WTC11 (cell line): ENCODE data around the gene AURKB. TPM values are rescaled to one million over a fixed set of nuclear protein-coding genes. Genes with fewer than 3 reads are reported as not detected.

ENCODE experiments used
- AR ChIP-seq: fragments of 250-450 bp; sonication (Bioruptor Pico); IDR thresholded peaks from 2 replicates; pipeline ENCODE4 v1.9.0; 2021; ENCODE audit warnings: mild to moderate bottlenecking
- ATF3 ChIP-seq: sonication (generic); formaldehyde crosslinking; conservative IDR thresholded peaks from 2 replicates; pipeline ENCODE4 v1.8.1; 2022; ENCODE audit warnings: mild to moderate bottlenecking, missing genetic modification reagents
- HMGA2 ChIP-seq: fragments of 250-450 bp; sonication (Bioruptor Pico); IDR thresholded peaks from 2 replicates; pipeline ENCODE4 v1.4.0; 2021; ENCODE audit warnings: mild to moderate bottlenecking, moderate library complexity
- IRF1 ChIP-seq: sonication (generic); formaldehyde crosslinking; IDR thresholded peaks from 2 replicates; pipeline ENCODE4 v1.8.0; 2023; ENCODE audit warnings: missing genetic modification reagents
- JAZF1 ChIP-seq: fragments of 250-450 bp; sonication (Bioruptor Pico); IDR thresholded peaks from 2 replicates; pipeline ENCODE4 v1.9.0; 2021; ENCODE audit warnings: moderate library complexity, mild to moderate bottlenecking, inconsistent platforms
- MXD4 ChIP-seq: fragments of 250-450 bp; sonication (Bioruptor Pico); IDR thresholded peaks from 2 replicates; pipeline ENCODE4 v1.8.0; 2021; ENCODE audit warnings: mild to moderate bottlenecking, moderate library complexity, borderline replicate concordance
- NFE2L1 ChIP-seq: sonication (generic); formaldehyde crosslinking; IDR thresholded peaks from 2 replicates; pipeline ENCODE4 v1.8.1; 2023; ENCODE audit warnings: missing genetic modification reagents
- NR3C1 ChIP-seq: sonication (generic); formaldehyde crosslinking; conservative IDR thresholded peaks from 2 replicates; pipeline ENCODE4 v1.8.1; 2023; ENCODE audit warnings: low read depth, mild to moderate bottlenecking, missing genetic modification reagents
- OVOL2 ChIP-seq: fragments of 250-450 bp; sonication (Bioruptor Pico); IDR thresholded peaks from 2 replicates; pipeline ENCODE4 v1.9.0; 2021; ENCODE audit warnings: mild to moderate bottlenecking, borderline replicate concordance
- PRDM15 ChIP-seq: sonication (generic); formaldehyde crosslinking; IDR thresholded peaks from 2 replicates; pipeline ENCODE4 v1.8.0; 2022; ENCODE audit warnings: missing genetic modification reagents
- PRRX2 ChIP-seq: fragments of 250-450 bp; sonication (Bioruptor Pico); IDR thresholded peaks from 2 replicates; pipeline ENCODE4 v1.8.0; 2021; ENCODE audit warnings: mild to moderate bottlenecking
- RELA ChIP-seq: sonication (generic); formaldehyde crosslinking; IDR thresholded peaks from 2 replicates; pipeline ENCODE4 v1.8.1; 2022; ENCODE audit warnings: missing genetic modification reagents, mild to moderate bottlenecking, borderline replicate concordance
- TP53 ChIP-seq: sonication (generic); formaldehyde crosslinking; IDR thresholded peaks from 2 replicates; pipeline ENCODE4 v1.8.1; 2023; ENCODE audit warnings: mild to moderate bottlenecking, missing genetic modification reagents
- ZBTB43 ChIP-seq: sonication (generic); formaldehyde crosslinking; IDR thresholded peaks from 2 replicates; pipeline ENCODE4 v1.8.1; 2023; ENCODE audit warnings: mild to moderate bottlenecking, missing genetic modification reagents
- ZNF121 ChIP-seq: sonication (generic); formaldehyde crosslinking; IDR thresholded peaks from 2 replicates; pipeline ENCODE4 v1.8.0; 2023; ENCODE audit warnings: missing genetic modification reagents
- ZNF138 ChIP-seq: sonication (generic); formaldehyde crosslinking; conservative IDR thresholded peaks from 2 replicates; pipeline ENCODE4 v1.8.1; 2022; ENCODE audit warnings: mild to moderate bottlenecking, moderate library complexity, missing genetic modification reagents
- ZNF281 ChIP-seq: sonication (generic); formaldehyde crosslinking; IDR thresholded peaks from 2 replicates; pipeline ENCODE4 v1.8.0; 2023; ENCODE audit warnings: mild to moderate bottlenecking, missing genetic modification reagents
- ZNF512 ChIP-seq: sonication (generic); formaldehyde crosslinking; IDR thresholded peaks from 2 replicates; pipeline ENCODE4 v1.8.1; 2022; ENCODE audit warnings: missing genetic modification reagents, borderline replicate concordance
- ZNF532 ChIP-seq: fragments of 250-450 bp; sonication (Bioruptor Pico); IDR thresholded peaks from 2 replicates; pipeline ENCODE4 v1.9.0; 2021; ENCODE audit warnings: mild to moderate bottlenecking, borderline replicate concordance
- total RNA-seq: library from RNA; stranded (reverse); gene quantifications from 3 replicates; pipeline ENCODE4 v1.2.3, GENCODE V29; 2021

AURKB gene
- total RNA-seq, 1 experiment from 2014 or later: 215 TPM

- TF ChIP-seq TP53 (CRISPR knock-in tag) (peak; percentile 94; the same call in 1 of the 2 replicates), ZNF138 (peak; percentile 92; the same call in 1 of the 2 replicates), IRF1 (CRISPR knock-in tag) (peak; percentile 93), ATF3 (CRISPR knock-in tag) (peak; percentile 85; the same call in 1 of the 2 replicates), PRDM15 (CRISPR knock-in tag) (peak; percentile 52), RELA (CRISPR knock-in tag) (no peak), ZNF532 (CRISPR knock-in tag) (peak; percentile 100), ZNF281 (peak; percentile 82), JAZF1 (CRISPR knock-in tag) (peak; percentile 97; the same call in 1 of the 2 replicates), ZBTB43 (peak; percentile 94; the same call in 1 of the 2 replicates), ZNF121 (peak; percentile 74; the same call in 1 of the 2 replicates), NR3C1 (CRISPR knock-in tag) (peak; percentile 92; the same call in 1 of the 2 replicates), ZNF512 (CRISPR knock-in tag) (peak; percentile 55; the same call in 1 of the 2 replicates), PRRX2 (CRISPR knock-in tag) (peak; percentile 99), NFE2L1 (peak; percentile 94; the same call in 1 of the 2 replicates), HMGA2 (CRISPR knock-in tag) (no peak), MXD4 (CRISPR knock-in tag) (no peak), OVOL2 (CRISPR knock-in tag) (peak; percentile 99), AR (peak; percentile 99)
These were observed 37.1 kb downstream of the AURKB start (continued) for GRCh38 chr17:8173056-8173870.
